Thyroid gland (tissue), 4 donors: ENCODE results near the gene LENG1.

Experiments used
- POLR2A ChIP-seq, 2 donors: fragments of 450-650 bp; IDR thresholded peaks; one replicate each; pipeline ENCODE4 v1.6.1; 2017; ENCODE audit warnings: antibody characterized with exemption in 2 of 2, mild to moderate bottlenecking in 2 of 2, moderate library complexity in 1 of 2
- TF ChIP-seq, protein P1 (sequence below), 6 experiments: fragments of 200-600 bp in 3 of 6; fragments of 450-650 bp in 3 of 6; sonication (generic) in 3 of 6; IDR thresholded peaks; one replicate each; pipeline ENCODE4 v1.5.1; 2016 to 2019; ENCODE audit warnings: antibody characterized with exemption in 6 of 6, mild to moderate bottlenecking in 2 of 6, inconsistent platforms in 1 of 6, moderate library complexity in 1 of 6

DNA sequence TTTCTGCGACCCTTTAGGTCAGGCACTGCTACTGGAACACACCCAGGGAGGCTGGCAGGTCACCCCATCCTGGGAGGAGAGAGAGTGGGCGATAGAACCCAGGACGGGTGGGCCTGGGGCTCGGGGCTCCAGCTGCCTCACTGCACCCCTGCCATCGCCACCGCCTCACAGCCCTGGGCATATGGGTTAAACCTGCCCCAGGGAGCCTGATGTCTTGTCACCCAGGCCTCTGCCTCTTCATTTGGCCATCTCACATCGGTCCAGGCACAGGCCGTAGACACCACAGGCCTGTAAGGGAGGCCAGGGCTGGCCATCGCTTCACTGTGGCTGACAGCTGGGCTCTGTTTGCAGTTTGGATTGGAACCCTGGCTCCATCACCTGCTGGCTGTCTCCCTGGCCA lies 33.8 kb downstream of the LENG1 start:
- TF ChIP-seq, protein P1, sequence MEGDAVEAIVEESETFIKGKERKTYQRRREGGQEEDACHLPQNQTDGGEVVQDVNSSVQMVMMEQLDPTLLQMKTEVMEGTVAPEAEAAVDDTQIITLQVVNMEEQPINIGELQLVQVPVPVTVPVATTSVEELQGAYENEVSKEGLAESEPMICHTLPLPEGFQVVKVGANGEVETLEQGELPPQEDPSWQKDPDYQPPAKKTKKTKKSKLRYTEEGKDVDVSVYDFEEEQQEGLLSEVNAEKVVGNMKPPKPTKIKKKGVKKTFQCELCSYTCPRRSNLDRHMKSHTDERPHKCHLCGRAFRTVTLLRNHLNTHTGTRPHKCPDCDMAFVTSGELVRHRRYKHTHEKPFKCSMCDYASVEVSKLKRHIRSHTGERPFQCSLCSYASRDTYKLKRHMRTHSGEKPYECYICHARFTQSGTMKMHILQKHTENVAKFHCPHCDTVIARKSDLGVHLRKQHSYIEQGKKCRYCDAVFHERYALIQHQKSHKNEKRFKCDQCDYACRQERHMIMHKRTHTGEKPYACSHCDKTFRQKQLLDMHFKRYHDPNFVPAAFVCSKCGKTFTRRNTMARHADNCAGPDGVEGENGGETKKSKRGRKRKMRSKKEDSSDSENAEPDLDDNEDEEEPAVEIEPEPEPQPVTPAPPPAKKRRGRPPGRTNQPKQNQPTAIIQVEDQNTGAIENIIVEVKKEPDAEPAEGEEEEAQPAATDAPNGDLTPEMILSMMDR (IDR thresholded peaks at IDR 0.05), result no peak
- TF ChIP-seq POLR2A (IDR thresholded peaks at IDR 0.05), result no peak
